Measurements from ENCODE around the gene SYNGAP1. TPM values are rescaled to one million over a fixed set of nuclear protein-coding genes. Genes with fewer than 3 reads are reported as not detected.
A peak's percentile ranks its signal among the peaks of the same experiment; 100 is the strongest.

SYNGAP1 gene
- total and polyA plus RNA-seq, 9 of the 15 experiments (the other 6 are each of a cell fraction or from before 2014, with no cell fraction given), result 0.01 to 22.8 (median 3.2) TPM

GRCh38 chr6:33417903-33418689 lies 1.8 kb upstream of the SYNGAP1 start, which contains the start of gene CUTA (continued):
- TF ChIP-seq ZBTB40 (IDR thresholded peaks at IDR 0.05), result peak; percentile 82
- no peak for TF ChIP-seq ZBTB40 (CRISPR knock-in tag; IDR thresholded peaks at IDR 0.05)
- peak; percentile 76 for TF ChIP-seq SIN3B (IDR thresholded peaks at IDR 0.05; ENCODE audit: low read depth)
- TF ChIP-seq ZBTB17 (CRISPR knock-in tag; IDR thresholded peaks at IDR 0.05), result peak; percentile 99
- TF ChIP-seq EP300 (IDR thresholded peaks at IDR 0.05; ENCODE audit: low read length), result peak; percentile 33; the same call in 1 of the 2 replicates
- peak; percentile 81 for TF ChIP-seq RBFOX2 (IDR thresholded peaks at IDR 0.05; ENCODE audit: low read depth, low read length)
- peak; percentile 90 for TF ChIP-seq LCOR (CRISPR knock-in tag; IDR thresholded peaks at IDR 0.05)
- TF ChIP-seq MTF1 (CRISPR knock-in tag; IDR thresholded peaks at IDR 0.05; ENCODE audit: borderline replicate concordance), result 0 out of 2 replicates have a peak, but pooled peaks have one; percentile 73
- TF ChIP-seq, protein P1, sequence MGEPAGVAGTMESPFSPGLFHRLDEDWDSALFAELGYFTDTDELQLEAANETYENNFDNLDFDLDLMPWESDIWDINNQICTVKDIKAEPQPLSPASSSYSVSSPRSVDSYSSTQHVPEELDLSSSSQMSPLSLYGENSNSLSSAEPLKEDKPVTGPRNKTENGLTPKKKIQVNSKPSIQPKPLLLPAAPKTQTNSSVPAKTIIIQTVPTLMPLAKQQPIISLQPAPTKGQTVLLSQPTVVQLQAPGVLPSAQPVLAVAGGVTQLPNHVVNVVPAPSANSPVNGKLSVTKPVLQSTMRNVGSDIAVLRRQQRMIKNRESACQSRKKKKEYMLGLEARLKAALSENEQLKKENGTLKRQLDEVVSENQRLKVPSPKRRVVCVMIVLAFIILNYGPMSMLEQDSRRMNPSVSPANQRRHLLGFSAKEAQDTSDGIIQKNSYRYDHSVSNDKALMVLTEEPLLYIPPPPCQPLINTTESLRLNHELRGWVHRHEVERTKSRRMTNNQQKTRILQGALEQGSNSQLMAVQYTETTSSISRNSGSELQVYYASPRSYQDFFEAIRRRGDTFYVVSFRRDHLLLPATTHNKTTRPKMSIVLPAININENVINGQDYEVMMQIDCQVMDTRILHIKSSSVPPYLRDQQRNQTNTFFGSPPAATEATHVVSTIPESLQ (CRISPR knock-in tag; IDR thresholded peaks at IDR 0.05), result no peak
- no peak for TF ChIP-seq HDAC6 (IDR thresholded peaks at IDR 0.05; ENCODE audit: low read depth, low read length)
- no peak for TF ChIP-seq IRF2 (CRISPR knock-in tag; IDR thresholded peaks at IDR 0.05)
- TF ChIP-seq ZNF436 (CRISPR knock-in tag; IDR thresholded peaks at IDR 0.05), result peak; percentile 49; the same call in 1 of the 2 replicates
- TF ChIP-seq CTBP1 (IDR thresholded peaks at IDR 0.05; ENCODE audit: borderline replicate concordance), result peak; percentile 89
- TF ChIP-seq SAFB (IDR thresholded peaks at IDR 0.05; ENCODE audit: borderline replicate concordance, low read depth, low read length), result peak; percentile 66; the same call in 1 of the 2 replicates
- TF ChIP-seq, protein P2, sequence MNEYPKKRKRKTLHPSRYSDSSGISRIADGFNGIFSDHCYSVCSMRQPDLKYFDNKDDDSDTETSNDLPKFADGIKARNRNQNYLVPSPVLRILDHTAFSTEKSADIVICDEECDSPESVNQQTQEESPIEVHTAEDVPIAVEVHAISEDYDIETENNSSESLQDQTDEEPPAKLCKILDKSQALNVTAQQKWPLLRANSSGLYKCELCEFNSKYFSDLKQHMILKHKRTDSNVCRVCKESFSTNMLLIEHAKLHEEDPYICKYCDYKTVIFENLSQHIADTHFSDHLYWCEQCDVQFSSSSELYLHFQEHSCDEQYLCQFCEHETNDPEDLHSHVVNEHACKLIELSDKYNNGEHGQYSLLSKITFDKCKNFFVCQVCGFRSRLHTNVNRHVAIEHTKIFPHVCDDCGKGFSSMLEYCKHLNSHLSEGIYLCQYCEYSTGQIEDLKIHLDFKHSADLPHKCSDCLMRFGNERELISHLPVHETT (CRISPR knock-in tag; conservative IDR thresholded peaks at IDR 0.05 in 1 of 2, IDR thresholded peaks at IDR 0.05 in 1 of 2), result peak in 1 of 2 experiments; percentile 91; a peak in 2 of 4 replicates
